HepG2 (cell line): Measurements from ENCODE around the gene LAPTM4A. TPM values are rescaled to one million over a fixed set of nuclear protein-coding genes. Genes with fewer than 3 reads are reported as not detected.

Experiments
- ARID2 ChIP-seq: sonication (generic); formaldehyde crosslinking; IDR thresholded peaks from 2 replicates; pipeline ENCODE4 v1.8.1; 2022; ENCODE audit warnings: mild to moderate bottlenecking, missing genetic modification reagents, borderline replicate concordance
- CERS6 ChIP-seq: sonication (generic); formaldehyde crosslinking; IDR thresholded peaks from 2 replicates; pipeline ENCODE4 v1.5.0; 2020; ENCODE audit warnings: missing genetic modification reagents
- CSRNP1 ChIP-seq: sonication (generic); formaldehyde crosslinking; IDR thresholded peaks from 2 replicates; pipeline ENCODE4 v1.8.1; 2023; ENCODE audit warnings: mild to moderate bottlenecking, missing genetic modification reagents
- CTCF ChIP-seq: sonication (generic); formaldehyde crosslinking; IDR thresholded peaks from 2 replicates; pipeline ENCODE4 v1.5.0; 2020; ENCODE audit warnings: mild to moderate bottlenecking, missing genetic modification reagents, moderate library complexity
- HNF4G ChIP-seq, 2 experiments: sonication (generic) in 1 of 2; formaldehyde crosslinking in 1 of 2; IDR thresholded peaks; 2 replicates each; pipeline versions ENCODE4 v1.4.0 to v1.6.1; 2011 to 2020; ENCODE audit warnings: borderline replicate concordance in 2 of 2, low read depth in 2 of 2, mild to moderate bottlenecking in 2 of 2, low read length in 1 of 2, missing genetic modification reagents in 1 of 2, moderate library complexity in 1 of 2
- HNRNPL ChIP-seq: fragments of 200-400 bp; formaldehyde crosslinking; IDR thresholded peaks from 2 replicates; pipeline ENCODE4 v1.6.1; 2017; ENCODE audit warnings: mild to moderate bottlenecking, low read depth, low read length
- MED13 ChIP-seq: sonication (generic); formaldehyde crosslinking; IDR thresholded peaks from 2 replicates; pipeline ENCODE4 v1.5.0; 2020; ENCODE audit warnings: missing genetic modification reagents
- NFYC ChIP-seq: IDR thresholded peaks from 2 replicates; pipeline ENCODE4 v1.6.1; 2016; ENCODE audit warnings: missing genetic modification reagents, missing compliant biosample characterization
- PATZ1 ChIP-seq: sonication (generic); formaldehyde crosslinking; IDR thresholded peaks from 2 replicates; pipeline ENCODE4 v1.4.0; 2020; ENCODE audit warnings: missing genetic modification reagents
- PHF5A ChIP-seq: IDR thresholded peaks from one replicate; pipeline ENCODE4 v1.6.1; 2018; ENCODE audit warnings: low read depth, missing genetic modification reagents; ENCODE audit not compliant: unreplicated experiment
- POLR2G ChIP-seq: fragments of 200-400 bp; formaldehyde crosslinking; IDR thresholded peaks from 2 replicates; pipeline ENCODE4 v1.6.1; 2018; ENCODE audit warnings: mild to moderate bottlenecking, low read depth, low read length, moderate library complexity
- PPARG ChIP-seq: conservative IDR thresholded peaks from 2 replicates; pipeline ENCODE4 v1.6.1; 2016; ENCODE audit warnings: missing biosample characterization, missing genetic modification reagents
- STAT5B ChIP-seq: sonication (generic); formaldehyde crosslinking; IDR thresholded peaks from 2 replicates; pipeline ENCODE4 v1.4.0; 2020; ENCODE audit warnings: missing genetic modification reagents
- ZBTB26 ChIP-seq: IDR thresholded peaks from 2 replicates; pipeline ENCODE4 v1.6.1; 2016; ENCODE audit warnings: missing compliant biosample characterization, missing genetic modification reagents, borderline replicate concordance
- ZBTB3 ChIP-seq: sonication (generic); formaldehyde crosslinking; IDR thresholded peaks from 2 replicates; pipeline ENCODE4 v1.4.0; 2020; ENCODE audit warnings: low read depth, mild to moderate bottlenecking, moderate library complexity, missing genetic modification reagents, borderline replicate concordance
- ZC3H4 ChIP-seq: sonication (generic); formaldehyde crosslinking; IDR thresholded peaks from 2 replicates; pipeline ENCODE4 v1.4.0; 2020; ENCODE audit warnings: missing genetic modification reagents, borderline replicate concordance
- ZFY ChIP-seq: sonication (generic); formaldehyde crosslinking; IDR thresholded peaks from 2 replicates; pipeline ENCODE4 v1.4.0; 2020; ENCODE audit warnings: missing genetic modification reagents
- ZNF20 ChIP-seq: sonication (generic); formaldehyde crosslinking; IDR thresholded peaks from 2 replicates; pipeline ENCODE4 v1.4.0; 2020; ENCODE audit warnings: mild to moderate bottlenecking, moderate library complexity, missing genetic modification reagents
- ZNF460 ChIP-seq: sonication (generic); formaldehyde crosslinking; IDR thresholded peaks from 2 replicates; pipeline ENCODE4 v1.5.1; 2020; ENCODE audit warnings: missing genetic modification reagents, mild to moderate bottlenecking, borderline replicate concordance
- ZNF510 ChIP-seq: sonication (generic); formaldehyde crosslinking; IDR thresholded peaks from 2 replicates; pipeline ENCODE4 v1.4.0; 2020; ENCODE audit warnings: low read depth, mild to moderate bottlenecking, missing genetic modification reagents
- ZNF543 ChIP-seq: sonication (generic); formaldehyde crosslinking; IDR thresholded peaks from 2 replicates; pipeline ENCODE4 v1.4.0; 2020; ENCODE audit warnings: mild to moderate bottlenecking, missing genetic modification reagents
- ZNF570 ChIP-seq: sonication (generic); formaldehyde crosslinking; IDR thresholded peaks from 2 replicates; pipeline ENCODE4 v1.4.0; 2020; ENCODE audit warnings: mild to moderate bottlenecking, missing genetic modification reagents, borderline replicate concordance
- ZNF577 ChIP-seq: sonication (generic); formaldehyde crosslinking; IDR thresholded peaks from 2 replicates; pipeline ENCODE4 v1.4.0; 2020; ENCODE audit warnings: mild to moderate bottlenecking, low read depth, missing genetic modification reagents, borderline replicate concordance
- polyA plus RNA-seq, 8 experiments: library from polyadenylated mRNA; depleted of rRNA in 3 of 8; stranded (reverse) in 7 of 8; unstranded in 1 of 8; fragments of >200 nt; fragmentation: Illumina TruSeq in 4 of 8; extraction: Trizol in 4 of 8; gene quantifications; 2 replicates each; pipeline versions ENCODE4 v1.2.1 to v1.2.3, GENCODE V29; 2011 to 2016; ENCODE audit warnings: low read depth in 4 of 8, missing spikeins in 1 of 8, mixed read lengths in 1 of 8; ENCODE audit not compliant: insufficient read depth in 1 of 8
- total RNA-seq, 5 experiments: library from RNA; depleted of rRNA; stranded (reverse); fragments of >200 nt; fragmentation: Illumina TruSeq; extraction: Trizol; gene quantifications; 2 replicates each; pipeline ENCODE4 v1.2.3, GENCODE V29; 2016; ENCODE audit warnings: low read depth in 1 of 5

The LAPTM4A gene
- total and polyA plus RNA-seq, 2 of the 13 experiments (the other 11 are each of a cell fraction or from before 2014, with no cell fraction given) = 116 to 558 TPM

GRCh38 chr2:20027260-20027677, 24.2 kb downstream of the LAPTM4A start (continued):
- TF ChIP-seq ZBTB3 (CRISPR knock-in tag) (no peak), PPARG (CRISPR knock-in tag) (peak; percentile 55), ZNF20 (no peak), ZNF543 (CRISPR knock-in tag) (no peak), ZBTB26 (no peak), ZFY (CRISPR knock-in tag) (no peak), PATZ1 (CRISPR knock-in tag) (peak; percentile 44; the same call in 1 of the 2 replicates), MED13 (CRISPR knock-in tag) (no peak), ZNF577 (no peak), NFYC (CRISPR knock-in tag) (no peak), ZNF510 (CRISPR knock-in tag) (no peak), ARID2 (no peak), HNRNPL (no peak), CSRNP1 (no peak), CTCF (CRISPR knock-in tag) (0 out of 2 replicates have a peak, but pooled peaks have one; percentile 5), ZNF460 (CRISPR knock-in tag) (no peak), PHF5A (CRISPR knock-in tag) (no peak), STAT5B (CRISPR knock-in tag) (no peak), HNF4G (IDR thresholded peaks at IDR 0.05; ENCODE audit: borderline replicate concordance, low read depth, low read length) (peak; percentile 70; the same call in 1 of the 2 replicates), HNF4G (CRISPR knock-in tag; IDR thresholded peaks at IDR 0.05; ENCODE audit: borderline replicate concordance, low read depth) (peak; percentile 35; the same call in 1 of the 2 replicates), POLR2G (no peak), CERS6 (CRISPR knock-in tag) (no peak), ZNF570 (no peak), ZC3H4 (no peak)
